ENCODE data around the gene C6orf89.
"Not testable (repeated sequence)": the region's sequence is repeated elsewhere in the genome, so short reads cannot be mapped to it uniquely, and the experiment has no call there.

The C6orf89 gene

DNA sequence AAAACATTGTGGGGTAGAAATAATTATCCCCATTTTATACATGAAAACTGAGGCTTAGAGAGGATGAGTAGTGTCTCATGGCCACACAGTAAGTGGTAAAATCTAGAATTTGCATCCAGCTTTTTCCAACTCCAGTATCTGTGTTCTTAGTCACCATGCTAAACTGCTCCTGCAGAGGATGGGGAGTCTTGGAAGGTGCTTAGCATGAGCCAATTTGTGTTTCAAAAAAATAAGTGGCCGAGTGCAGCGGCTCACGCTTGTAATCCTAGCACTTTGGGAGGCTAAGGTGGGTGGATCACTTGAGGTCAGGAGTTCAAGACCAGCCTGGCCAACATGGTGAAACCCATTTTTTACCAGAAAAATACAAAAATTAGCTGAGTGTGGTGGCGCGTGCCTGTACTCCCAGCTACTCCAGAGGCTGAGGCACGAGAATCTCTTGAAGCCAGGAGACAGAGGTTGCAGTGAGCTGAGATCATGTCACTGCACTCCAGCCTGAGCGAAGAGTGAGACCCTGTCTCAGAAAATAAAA is 2.4 kb downstream of the C6orf89 start:
- no peak for DNase-seq

GRCh38 chr6:36888654-36889481 is 3.1 kb downstream of the C6orf89 start:
- DNase-seq, result no peak

- DNase-seq, result no peak
These were observed 4.4 kb downstream of the C6orf89 start for GRCh38 chr6:36890112-36890663.

- DNase-seq, result not testable (repeated sequence)
These were observed 5.4 kb downstream of the C6orf89 start for GRCh38 chr6:36891153-36891552.

GRCh38 chr6:36893976-36894932 is 8.5 kb downstream of the C6orf89 start:
- no peak for DNase-seq

DNA sequence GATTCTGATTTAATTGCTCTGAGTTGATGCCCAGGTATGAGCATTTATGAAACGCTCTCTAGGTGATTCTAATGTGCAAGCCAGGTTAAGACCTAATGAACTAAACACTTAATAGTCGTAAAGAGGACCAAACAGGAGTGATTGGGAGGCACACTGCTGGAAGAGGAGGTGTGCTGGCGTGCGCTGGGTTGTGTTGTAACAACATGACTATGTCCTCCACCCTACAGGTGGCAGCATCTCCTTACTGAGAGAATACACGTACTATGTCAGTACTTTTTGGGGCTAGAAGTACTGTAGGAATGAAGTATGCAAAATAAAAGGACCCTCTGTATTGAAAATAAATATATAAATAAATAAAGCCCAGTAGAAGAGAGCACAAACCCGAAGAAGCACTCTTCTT is 11.9 kb downstream of the C6orf89 start:
- DNase-seq, result no peak

GRCh38 chr6:36904114-36904513 is 18.4 kb downstream of the C6orf89 start:
- no peak for DNase-seq

- DNase-seq, result no peak
These were observed 19.2 kb downstream of the C6orf89 start for GRCh38 chr6:36904851-36905393.

GRCh38 chr6:36906539-36907325 is 21.0 kb downstream of the C6orf89 start:
- DNase-seq, result peak; percentile 83

DNA sequence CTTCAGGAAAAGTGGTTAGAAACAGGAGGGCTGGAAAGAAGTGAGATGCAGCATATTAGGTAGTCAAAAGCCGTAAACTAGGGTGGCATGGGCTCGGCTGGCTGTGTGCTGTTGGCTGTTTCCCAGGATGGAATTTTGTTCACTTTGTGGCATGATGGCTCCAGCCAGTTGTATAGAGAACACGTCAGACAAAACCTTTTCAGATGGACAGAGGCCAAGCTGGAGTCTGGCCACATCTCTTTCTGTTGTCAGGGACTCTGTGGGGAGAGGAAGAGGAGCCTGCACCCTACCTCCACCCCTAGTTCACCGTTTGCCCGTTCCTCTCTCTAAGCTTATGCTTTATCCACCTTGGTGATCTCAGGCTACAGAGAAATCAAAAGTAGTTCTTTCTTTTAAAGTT is 22.0 kb downstream of the C6orf89 start:
- DNase-seq, result no peak

GRCh38 chr6:36908747-36909146 is 23.0 kb downstream of the C6orf89 start:
- no peak for DNase-seq

- DNase-seq, result no peak
These were observed 26.3 kb downstream of the C6orf89 start for GRCh38 chr6:36912030-36912454.

GRCh38 chr6:36912586-36912985 is 26.8 kb downstream of the C6orf89 start:
- DNase-seq, result no peak

DNA sequence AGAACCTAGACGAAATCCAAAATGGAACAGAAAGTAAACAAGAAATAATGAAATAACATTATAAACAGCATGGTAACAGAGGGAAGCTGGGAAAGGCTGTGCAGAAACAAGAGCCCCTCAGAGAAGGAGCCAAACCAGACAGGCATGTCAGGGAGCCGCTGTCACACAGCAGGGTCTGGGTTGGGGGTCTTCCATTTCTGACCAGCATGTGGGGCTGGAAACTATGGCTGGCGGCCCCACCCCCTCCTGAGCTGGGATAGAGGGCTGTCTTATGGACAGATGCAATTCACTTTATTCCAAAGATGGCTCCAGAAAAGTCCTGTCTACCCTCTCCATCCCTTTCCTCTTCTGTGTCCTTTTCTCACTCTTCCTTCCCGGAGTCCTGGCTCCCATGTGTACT is 27.3 kb downstream of the C6orf89 start:
- no peak for DNase-seq

DNA sequence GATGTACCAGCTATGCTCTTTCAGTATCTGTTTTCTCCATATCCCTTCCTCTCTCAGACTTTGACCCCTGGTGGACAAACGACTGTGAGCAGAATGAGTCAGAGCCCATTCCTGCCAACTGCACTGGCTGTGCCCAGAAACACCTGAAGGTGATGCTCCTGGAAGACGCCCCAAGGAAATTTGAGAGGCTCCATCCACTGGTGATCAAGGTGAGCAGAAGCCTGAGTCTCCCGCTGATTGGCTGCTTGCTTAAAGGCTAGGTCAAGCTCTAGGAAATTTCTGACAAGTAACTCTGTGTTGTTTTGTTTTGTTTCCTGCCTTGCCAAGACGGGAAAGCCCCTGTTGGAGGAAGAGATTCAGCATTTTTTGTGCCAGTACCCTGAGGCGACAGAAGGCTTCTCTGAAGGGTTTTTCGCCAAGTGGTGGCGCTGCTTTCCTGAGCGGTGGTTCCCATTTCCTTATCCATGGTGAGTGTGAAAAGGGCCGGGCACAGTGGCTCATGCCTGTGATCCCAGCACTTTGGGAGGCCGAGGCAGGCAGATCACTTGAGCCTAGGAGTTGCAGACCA is 28.6 kb downstream of the C6orf89 start:
- DNase-seq, result no peak

DNA sequence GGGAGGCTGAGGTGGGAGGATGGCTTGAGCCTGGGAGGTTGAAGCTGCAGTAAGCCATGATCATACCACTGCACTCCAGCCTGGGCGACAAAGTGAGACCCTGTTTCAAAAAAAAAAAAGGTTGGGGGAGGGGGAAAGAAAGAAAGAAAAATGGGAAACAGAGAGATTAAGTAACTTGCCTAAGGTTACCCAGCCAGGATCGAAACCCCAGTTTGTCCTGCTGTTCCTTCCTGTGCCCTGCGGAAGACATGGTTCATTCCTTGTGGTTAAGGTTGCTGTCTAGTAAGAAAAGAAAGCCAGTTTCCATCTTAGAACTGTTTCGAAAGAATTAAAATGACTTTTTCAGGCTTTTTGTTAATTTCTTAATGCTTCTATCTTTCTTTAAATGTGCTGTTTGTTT is 29.8 kb downstream of the C6orf89 start:
- no peak for DNase-seq

GRCh38 chr6:36916126-36916525 is 30.4 kb downstream of the C6orf89 start:
- DNase-seq, result no peak

GRCh38 chr6:36917541-36918193 is 31.9 kb downstream of the C6orf89 start:
- no peak for DNase-seq

DNA sequence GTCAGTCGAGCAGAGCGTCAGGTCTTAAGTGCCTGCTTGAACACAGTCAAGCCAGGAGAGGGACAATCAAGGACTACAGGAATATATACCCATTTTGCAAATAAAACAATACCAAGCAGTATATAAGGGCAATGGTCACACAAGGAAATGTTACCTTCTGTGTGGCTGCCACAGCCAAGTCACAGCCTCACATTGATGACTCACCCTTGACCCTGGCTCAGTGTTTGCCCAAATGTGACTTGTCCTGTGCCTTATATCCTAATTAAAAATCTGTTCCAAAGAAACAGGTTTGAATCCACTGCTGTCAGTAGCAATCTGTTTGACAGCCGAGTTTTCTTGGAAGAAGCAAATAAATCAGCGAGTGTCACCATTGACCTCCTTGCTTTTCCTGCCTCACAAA is 34.3 kb downstream of the C6orf89 start:
- DNase-seq, result no peak

DNA sequence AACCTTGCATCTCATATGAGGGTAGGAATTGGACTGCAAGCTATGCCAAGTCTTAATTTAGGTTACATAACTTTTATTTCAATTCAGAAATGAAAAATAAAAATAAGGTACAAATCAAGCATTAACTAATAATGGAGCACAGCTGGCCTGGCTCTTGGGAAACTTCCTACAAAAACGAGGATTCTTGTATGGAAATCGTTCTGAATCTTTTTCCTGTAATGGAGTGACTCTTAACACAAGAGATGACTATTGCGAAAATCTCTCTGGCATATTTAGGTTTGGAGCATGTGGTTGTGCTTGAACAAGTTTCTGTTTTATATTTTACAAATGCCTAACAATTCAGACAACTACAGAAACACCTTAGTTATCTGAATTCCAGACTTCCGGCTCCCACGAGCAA is 34.8 kb downstream of the C6orf89 start:
- no peak for DNase-seq

DNA sequence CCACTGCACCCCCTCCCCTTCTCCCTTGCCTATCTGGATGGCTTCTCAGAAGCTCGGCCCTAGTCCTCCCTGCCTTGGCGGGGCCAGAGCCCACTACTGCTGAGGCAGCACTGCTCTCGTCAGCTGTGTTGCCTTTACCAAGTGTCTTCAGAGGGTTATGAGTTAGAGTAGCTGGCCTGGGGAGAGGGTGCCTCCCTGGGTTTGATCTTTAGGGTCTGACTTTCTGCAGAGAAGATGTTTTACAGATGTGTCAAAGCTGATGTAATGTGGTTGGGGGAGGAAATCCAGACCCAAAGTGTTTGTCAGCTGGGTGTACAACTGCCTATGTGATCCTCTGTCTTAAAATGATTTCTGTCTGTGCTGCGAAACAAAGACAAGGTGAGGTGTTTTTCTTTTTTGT is 38.4 kb downstream of the C6orf89 start:
- DNase-seq, result no peak

Data from COR-L47 (cell line).